Spleen (tissue), 7 donors: ENCODE measurements around the gene AKAP13.

ENCODE experiments used
- CTCF ChIP-seq, 11 experiments: fragments of 200-600 bp in 7 of 11; fragments of 450-650 bp in 4 of 11; sonication (generic) in 4 of 11; IDR thresholded peaks in 8 of 11; conservative IDR thresholded peaks in 3 of 11; 1 replicate in 7 of 11; 2 replicates in 4 of 11; pipeline versions ENCODE4 v1.4.0 to v1.8.0; 2016 to 2021; ENCODE audit warnings: antibody characterized with exemption in 11 of 11, inconsistent platforms in 4 of 11, mild to moderate bottlenecking in 1 of 11
- POLR2A ChIP-seq, 3 donors: fragments of 450-650 bp; IDR thresholded peaks; one replicate each; pipeline ENCODE4 v1.5.1; 2017; ENCODE audit warnings: antibody characterized with exemption in 3 of 3, mild to moderate bottlenecking in 1 of 3
- donor health status: DM: no; HTN: no; CAD: no; lungs with moderate emphysema.
- donor health status: DM: no; HTN: no; CAD: no.
- donor health status: DM: no; HTN: no; CAD: no.

GRCh38 chr15:85620690-85621049 lies 240.3 kb downstream of the AKAP13 start:
- peak in 1 of 3 donors; percentile 47 for TF ChIP-seq POLR2A (IDR thresholded peaks at IDR 0.05)
- no peak for TF ChIP-seq CTCF (IDR thresholded peaks at IDR 0.05 in 8 of 11, conservative IDR thresholded peaks at IDR 0.05 in 3 of 11)
